ENCODE data around the gene INTU.
A peak's percentile ranks its signal among the peaks of the same experiment; 100 is the strongest.
"Not testable (repeated sequence)": the region's sequence is repeated elsewhere in the genome, so short reads cannot be mapped to it uniquely, and the experiment has no call there.

The INTU gene

GRCh38 chr4:127632420-127633403, at the start of gene INTU:
INTU (plus strand) TSS chr4:127632957; CDS start chr4:127633035, 78 bp downstream.
- DNase-seq (ENCODE audit: low spot score), result peak; percentile 99

GRCh38 chr4:127586496-127586895, 46.3 kb upstream of the INTU start:
- DNase-seq (ENCODE audit: low spot score), result not testable (repeated sequence)

GRCh38 chr4:127586922-127587571, 45.7 kb upstream of the INTU start:
- peak; percentile 16 for DNase-seq (ENCODE audit: low spot score)

- not testable (repeated sequence) for DNase-seq (ENCODE audit: low spot score)
Observed at GRCh38 chr4:127589153-127589552, 43.6 kb upstream of the INTU start.

GRCh38 chr4:127598656-127599055, 34.1 kb upstream of the INTU start:
- DNase-seq (ENCODE audit: low spot score), result no peak

GRCh38 chr4:127601029-127601428, 31.7 kb upstream of the INTU start:
- DNase-seq (ENCODE audit: low spot score), result no peak

GRCh38 chr4:127604949-127605709, 27.6 kb upstream of the INTU start:
- peak; percentile 26 for DNase-seq (ENCODE audit: low spot score)

GRCh38 chr4:127606823-127607222, 25.9 kb upstream of the INTU start:
- no peak for DNase-seq (ENCODE audit: low spot score)

GRCh38 chr4:127609484-127609883, 23.3 kb upstream of the INTU start:
- DNase-seq (ENCODE audit: low spot score), result no peak

GRCh38 chr4:127610488-127610887, 22.3 kb upstream of the INTU start:
- no peak for DNase-seq (ENCODE audit: low spot score)

GRCh38 chr4:127616898-127617297, 15.9 kb upstream of the INTU start:
- no peak for DNase-seq (ENCODE audit: low spot score)

GRCh38 chr4:127618427-127618826, 14.3 kb upstream of the INTU start:
- no peak for DNase-seq (ENCODE audit: low spot score)

GRCh38 chr4:127622621-127622920, 10.2 kb upstream of the INTU start:
- no peak for DNase-seq (ENCODE audit: low spot score)

GRCh38 chr4:127622921-127623796, 9.6 kb upstream of the INTU start:
- peak; percentile 13 for DNase-seq (ENCODE audit: low spot score)

GRCh38 chr4:127623797-127624083, 9.0 kb upstream of the INTU start:
- peak; percentile 7 for DNase-seq (ENCODE audit: low spot score)

- no peak for DNase-seq (ENCODE audit: low spot score)
Observed at GRCh38 chr4:127624173-127624572, 8.6 kb upstream of the INTU start.

GRCh38 chr4:127629371-127629770, 3.4 kb upstream of the INTU start:
- no peak for DNase-seq (ENCODE audit: low spot score)

- no peak for DNase-seq (ENCODE audit: low spot score)
Observed at GRCh38 chr4:127630152-127630551, 2.6 kb upstream of the INTU start.

- DNase-seq (ENCODE audit: low spot score), result no peak
Observed at GRCh38 chr4:127631420-127631819, 1.3 kb upstream of the INTU start.

- DNase-seq (ENCODE audit: low spot score), result no peak
Observed at GRCh38 chr4:127634181-127634580, 1.4 kb downstream of the INTU start.

- no peak for DNase-seq (ENCODE audit: low spot score)
Observed at GRCh38 chr4:127641524-127641923, 8.8 kb downstream of the INTU start.

- no peak for DNase-seq (ENCODE audit: low spot score)
Observed at GRCh38 chr4:127642169-127642568, 9.4 kb downstream of the INTU start.
